AG10803 (cell line): ENCODE results near the gene DMD.
"Not testable (repeated sequence)": the region's sequence is repeated elsewhere in the genome, so short reads cannot be mapped to it uniquely, and the experiment has no call there.

Experiments
- DNase-seq: peaks from one replicate; pipeline ENCODE4 v3.0.0; 2010; ENCODE audit warnings: low read depth
- H3K4me3 ChIP-seq: 2 replicates; pipeline ENCODE4 v1.5.1; 2011; ENCODE audit warnings: mild to moderate bottlenecking, low read length, control low read depth
- CTCF ChIP-seq: conservative IDR thresholded peaks from 2 replicates; pipeline ENCODE4 v1.5.1; 2011; ENCODE audit warnings: mild to moderate bottlenecking, low read length, control low read depth, inconsistent platforms

Gene DMD

DNA sequence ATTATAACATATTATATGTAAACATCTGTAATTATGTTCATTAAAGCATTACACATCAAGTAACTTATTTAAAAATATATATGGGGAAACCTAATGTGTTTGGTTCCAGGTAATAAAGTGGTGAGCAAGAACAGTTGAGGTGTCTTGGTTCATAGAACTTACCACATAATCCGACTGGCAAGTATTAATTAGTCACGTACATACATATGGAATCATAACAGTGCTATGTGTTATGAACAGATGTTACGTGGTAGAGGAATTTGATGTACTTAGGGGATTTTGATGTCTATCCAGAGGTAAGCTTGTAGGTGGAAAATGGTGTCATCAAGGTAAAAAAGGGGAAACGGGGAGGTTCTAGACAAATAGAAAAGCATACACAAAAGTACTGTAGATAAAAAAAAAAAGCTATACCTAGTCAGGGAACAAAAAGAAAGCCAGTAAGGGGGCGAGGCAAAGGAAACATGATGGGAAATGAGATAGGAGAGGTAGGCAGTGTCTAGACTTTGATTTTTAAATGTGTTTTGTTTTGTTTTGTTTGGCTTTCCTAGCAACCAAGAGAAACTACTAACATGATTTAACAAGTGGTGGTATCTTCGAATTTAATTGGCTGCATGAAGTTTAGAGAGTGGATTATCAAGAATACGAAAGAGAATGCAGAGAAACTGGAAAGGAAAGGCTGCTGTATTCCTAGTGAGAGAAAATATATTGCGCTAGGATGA, 12.6 kb downstream of the DMD start:
- no peak overlapping the region for H3K4me3 ChIP-seq
- TF ChIP-seq CTCF, result no peak
- DNase-seq, result no peak

DNA sequence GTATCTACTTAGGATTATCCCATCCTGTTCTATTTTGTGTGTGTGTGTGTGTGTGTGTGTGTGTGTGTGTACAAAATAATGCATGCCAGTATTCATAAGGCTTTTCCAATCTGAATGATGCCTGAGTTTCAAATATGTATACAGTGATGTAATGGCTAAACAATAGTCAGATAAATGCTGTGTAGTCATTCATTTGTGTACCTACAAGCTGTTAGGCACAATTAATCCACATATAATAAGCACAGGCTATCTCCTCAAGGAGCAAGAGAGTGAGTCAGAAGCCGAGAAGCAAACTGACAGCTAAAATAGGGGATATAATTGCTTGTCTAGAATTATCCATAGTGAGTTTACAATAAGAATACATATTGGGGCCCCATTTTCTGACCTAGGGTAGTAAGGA, 15.7 kb downstream of the DMD start:
- TF ChIP-seq CTCF, result no peak

GRCh38 chrX:33194876-33195433, 16.4 kb downstream of the DMD start:
- DNase-seq, result no peak
- no peak for TF ChIP-seq CTCF
- H3K4me3 ChIP-seq, result no peak overlapping the region

More for the DNA sequence above, 15.7 kb downstream of the DMD start:
- H3K4me3 ChIP-seq, result no peak overlapping the region
- no peak for DNase-seq

DNA sequence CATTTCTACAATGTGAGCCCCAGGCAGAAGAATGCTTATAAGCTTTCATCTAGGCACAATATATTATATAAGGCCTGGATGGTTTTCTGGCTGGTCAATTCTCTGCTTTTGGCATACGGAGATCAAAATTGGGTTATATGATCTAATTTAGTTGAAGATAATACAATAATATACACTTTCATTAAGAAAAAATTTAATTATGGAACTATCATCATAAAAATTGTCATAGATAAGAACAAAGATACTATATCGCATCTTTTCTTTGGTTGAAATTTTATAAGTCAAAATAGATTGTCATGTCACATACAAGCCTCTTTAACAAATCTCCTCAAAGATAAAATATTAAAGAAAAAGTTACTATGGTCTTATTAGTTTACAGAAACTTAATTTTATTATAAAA, 17.1 kb downstream of the DMD start:
- no peak for DNase-seq
- TF ChIP-seq CTCF, result no peak
- H3K4me3 ChIP-seq, result no peak overlapping the region

- DNase-seq, result no peak
- H3K4me3 ChIP-seq, result no peak overlapping the region
- no peak for TF ChIP-seq CTCF
Observed at GRCh38 chrX:33190016-33190415, 21.3 kb downstream of the DMD start.

GRCh38 chrX:33188881-33189280, 22.5 kb downstream of the DMD start:
- no peak for TF ChIP-seq CTCF
- no peak for DNase-seq
- no peak overlapping the region for H3K4me3 ChIP-seq

- DNase-seq, result no peak
- no peak for TF ChIP-seq CTCF
- no peak overlapping the region for H3K4me3 ChIP-seq
Observed at GRCh38 chrX:33188286-33188685, 23.1 kb downstream of the DMD start.

GRCh38 chrX:33184803-33185202, 26.5 kb downstream of the DMD start:
- not testable (repeated sequence) for DNase-seq, H3K4me3 ChIP-seq
